Coronary artery (tissue), 2 donors: ENCODE results near the gene CENPM.

Experiments
- DNase-seq: peaks from one replicate; pipeline ENCODE4 v3.0.0-alpha.2; 2017; ENCODE audit warnings: low spot score
- H3K27ac ChIP-seq, 2 donors: fragments of 200-600 bp; sonication (generic); one replicate each; pipeline ENCODE4 v1.5.1; 2016 to 2019
- H3K4me3 ChIP-seq: fragments of 200-600 bp; sonication (generic); 2 replicates; pipeline ENCODE4 v1.5.1; 2016; ENCODE audit warnings: mild to moderate bottlenecking, moderate library complexity
- CTCF ChIP-seq: fragments of 200-600 bp; sonication (generic); IDR thresholded peaks from one replicate; pipeline ENCODE4 v1.5.1; 2019; ENCODE audit warnings: antibody characterized with exemption

Gene CENPM

GRCh38 chr22:41898645-41899044, 48.3 kb downstream of the CENPM start:
- DNase-seq: no peak
- no peak for TF ChIP-seq CTCF
- no peak overlapping the region for H3K27ac ChIP-seq
- no peak overlapping the region for H3K4me3 ChIP-seq

- TF ChIP-seq CTCF: no peak
- no peak overlapping the region for H3K27ac ChIP-seq
- no peak overlapping the region for H3K4me3 ChIP-seq
- DNase-seq: no peak
Measured at GRCh38 chr22:41893591-41894375, 53.2 kb downstream of the CENPM start.

GRCh38 chr22:41892721-41893120, 54.2 kb downstream of the CENPM start:
- no peak for DNase-seq
- no peak overlapping the region for H3K27ac ChIP-seq
- no peak overlapping the region for H3K4me3 ChIP-seq
- no peak for TF ChIP-seq CTCF

GRCh38 chr22:41891407-41891806, 55.5 kb downstream of the CENPM start:
- TF ChIP-seq CTCF: no peak
- H3K27ac ChIP-seq: no peak overlapping the region

More at GRCh38 chr22:41891407-41891806, 55.5 kb downstream of the CENPM start:
- no peak overlapping the region for H3K4me3 ChIP-seq
- DNase-seq: no peak
